MM.1S (cell line): ENCODE data around the gene RHOU.
"Not testable (repeated sequence)": the region's sequence is repeated elsewhere in the genome, so short reads cannot be mapped to it uniquely, and the experiment has no call there.

ENCODE experiments used
- DNase-seq: peaks from one replicate; pipeline ENCODE4 v3.0.0-alpha.2; 2015
- H2AFZ ChIP-seq: fragments of 300-600 bp; sonication (generic); 2 replicates; pipeline ENCODE4 v1.6.0; 2016; ENCODE audit warnings: antibody characterized with exemption, low read length
- H3F3A ChIP-seq: fragments of 300-600 bp; sonication (generic); 2 replicates; pipeline ENCODE4 v1.6.1; 2016; ENCODE audit warnings: mild to moderate bottlenecking, antibody characterized with exemption, low read length, moderate library complexity, mixed read lengths; ENCODE audit not compliant: insufficient read depth
- H3K27ac ChIP-seq: fragments of 300-600 bp; sonication (generic); 2 replicates; pipeline ENCODE4 v1.5.1; 2016; ENCODE audit warnings: mild to moderate bottlenecking, low read length
- H3K27me3 ChIP-seq: fragments of 300-600 bp; sonication (generic); replicated peaks from 2 replicates; pipeline ENCODE4 v1.6.0; 2016; ENCODE audit warnings: low read length; ENCODE audit not compliant: insufficient read depth
- H3K36me3 ChIP-seq: fragments of 300-600 bp; sonication (generic); replicated peaks from 2 replicates; pipeline ENCODE4 v1.6.1; 2016; ENCODE audit warnings: mild to moderate bottlenecking, low read length, mixed read lengths; ENCODE audit not compliant: insufficient read depth
- H3K4me1 ChIP-seq: fragments of 300-600 bp; sonication (generic); 2 replicates; pipeline ENCODE4 v1.6.1; 2016; ENCODE audit warnings: low read length, mixed read lengths
- H3K4me2 ChIP-seq: fragments of 300-600 bp; sonication (generic); 2 replicates; pipeline ENCODE4 v1.6.0; 2016; ENCODE audit warnings: low read depth, low read length
- H3K4me3 ChIP-seq: fragments of 300-600 bp; sonication (generic); 2 replicates; pipeline ENCODE4 v1.5.1; 2016; ENCODE audit warnings: low read length, mixed read lengths
- H3K79me2 ChIP-seq: fragments of 300-600 bp; sonication (generic); 2 replicates; pipeline ENCODE4 v1.6.1; 2016; ENCODE audit warnings: mixed run types, low read length, mixed read lengths
- H3K9ac ChIP-seq: fragments of 300-600 bp; sonication (generic); 2 replicates; pipeline ENCODE4 v1.6.1; 2016; ENCODE audit warnings: low read length, mixed read lengths
- H3K9me2 ChIP-seq: fragments of 300-600 bp; sonication (generic); replicated peaks from 2 replicates; pipeline ENCODE4 v1.6.1; 2016; ENCODE audit warnings: mild to moderate bottlenecking, low read length, mixed read lengths; ENCODE audit not compliant: insufficient read depth
- H3K9me3 ChIP-seq: fragments of 300-600 bp; sonication (generic); replicated peaks from 2 replicates; pipeline ENCODE4 v1.6.1; 2016; ENCODE audit warnings: mild to moderate bottlenecking, low read length, mixed read lengths; ENCODE audit not compliant: insufficient read depth
- H4K20me1 ChIP-seq: fragments of 300-600 bp; sonication (generic); 2 replicates; pipeline ENCODE4 v1.6.1; 2016; ENCODE audit warnings: mild to moderate bottlenecking, low read length, moderate library complexity, mixed read lengths; ENCODE audit not compliant: insufficient read depth
- CTCF ChIP-seq: fragments of 300-600 bp; sonication (generic); IDR thresholded peaks from 2 replicates; pipeline ENCODE4 v1.5.1; 2016; ENCODE audit warnings: antibody characterized with exemption, low read length, mixed read lengths
- EZH2 ChIP-seq: fragments of 300-600 bp; sonication (generic); optimal IDR thresholded peaks from 2 replicates; pipeline ENCODE3; 2017; ENCODE audit warnings: low read depth, mild to moderate bottlenecking, antibody characterized with exemption, low read length, mixed read lengths
- EZH2phosphoT487 ChIP-seq: fragments of 300-600 bp; sonication (generic); IDR thresholded peaks from 2 replicates; pipeline ENCODE4 v1.6.1; 2018; ENCODE audit warnings: antibody characterized with exemption, low read length

RHOU gene

GRCh38 chr1:228770779-228771223, 35.5 kb downstream of the RHOU start:
- DNase-seq = no peak

GRCh38 chr1:228772516-228773212, 37.4 kb downstream of the RHOU start:
- Histone ChIP-seq H3F3A (no peaks in the 10 kb centered on the region), H3K9ac (no peak overlapping the region), H3K9me2 (no peaks in the 10 kb centered on the region), H3K79me2 (no peaks in the 10 kb centered on the region), H2AFZ (no peak overlapping the region), H3K27ac (no peak overlapping the region), H3K4me2 (no peak overlapping the region), H4K20me1 (no peaks in the 10 kb centered on the region), H3K27me3 (no peaks in the 10 kb centered on the region), H3K9me3 (no peaks in the 10 kb centered on the region), H3K36me3 (no peaks in the 10 kb centered on the region), H3K4me1 (no peaks in the 10 kb centered on the region), H3K4me3 (no peak overlapping the region)
- no peak for DNase-seq
- TF ChIP-seq CTCF (no peak), EZH2phosphoT487 (no peak), EZH2 (no peak)

More at GRCh38 chr1:228770779-228771223, 35.5 kb downstream of the RHOU start:
- Histone ChIP-seq H3F3A (no peaks in the 10 kb centered on the region; the same call in 1 of the 2 replicates), H3K9me2 (no peaks in the 10 kb centered on the region), H3K9ac (no peak overlapping the region), H3K9me3 (no peaks in the 10 kb centered on the region), H3K79me2 (no peaks in the 10 kb centered on the region), H3K4me2 (no peak overlapping the region), H4K20me1 (no peaks in the 10 kb centered on the region), H2AFZ (no peak overlapping the region), H3K4me3 (no peak overlapping the region), H3K4me1 (peaks cover 3% of the 10 kb centered on the region), H3K36me3 (no peaks in the 10 kb centered on the region), H3K27ac (no peak overlapping the region), H3K27me3 (no peaks in the 10 kb centered on the region)
- TF ChIP-seq EZH2phosphoT487 (no peak), CTCF (no peak), EZH2 (no peak)

GRCh38 chr1:228775946-228776345, 40.7 kb downstream of the RHOU start:
- H3K79me2 ChIP-seq, H3K9me3 ChIP-seq: not testable (repeated sequence)

GRCh38 chr1:228776449-228776848, 41.2 kb downstream of the RHOU start:
- Histone ChIP-seq H3K4me3 (no peak overlapping the region), H3K36me3 (no peaks in the 10 kb centered on the region), H3K4me1 (no peaks in the 10 kb centered on the region), H3K27ac (no peak overlapping the region), H3K4me2 (no peak overlapping the region), H3K9me3 (no peaks in the 10 kb centered on the region), H3K9me2 (no peaks in the 10 kb centered on the region), H3F3A (no peaks in the 10 kb centered on the region), H2AFZ (no peak overlapping the region), H3K9ac (no peak overlapping the region), H4K20me1 (no peaks in the 10 kb centered on the region), H3K79me2 (no peaks in the 10 kb centered on the region), H3K27me3 (no peaks in the 10 kb centered on the region)
- DNase-seq = no peak
- TF ChIP-seq EZH2phosphoT487 = no peak
- no peak for TF ChIP-seq CTCF
- TF ChIP-seq EZH2 = no peak

More at GRCh38 chr1:228775946-228776345, 40.7 kb downstream of the RHOU start:
- H2AFZ ChIP-seq, H3K36me3 ChIP-seq, H3K9me2 ChIP-seq, H3K4me2 ChIP-seq, DNase-seq, H3K27ac ChIP-seq, H3K27me3 ChIP-seq, H3F3A ChIP-seq, H3K4me3 ChIP-seq, H4K20me1 ChIP-seq, H3K4me1 ChIP-seq, H3K9ac ChIP-seq: not testable (repeated sequence)
